Vagina (tissue), 2 donors: ENCODE results near the gene UBE2F. TPM values are rescaled to one million over a fixed set of nuclear protein-coding genes. Genes with fewer than 3 reads are reported as not detected.
"Not testable (repeated sequence)": the region's sequence is repeated elsewhere in the genome, so short reads cannot be mapped to it uniquely, and the experiment has no call there.

Experiments used
- DNase-seq, 2 donors: peaks; one replicate each; pipeline ENCODE4 v3.0.0-alpha.2; 2017; ENCODE audit errors: extremely low spot score in 2 of 2
- H3K27ac ChIP-seq: fragments of 200-600 bp; sonication (generic); one replicate; pipeline ENCODE4 v1.5.1; 2019
- H3K27me3 ChIP-seq: fragments of 200-600 bp; sonication (generic); one replicate; pipeline ENCODE4 v1.5.1; 2019
- H3K36me3 ChIP-seq, 2 donors: fragments of 200-600 bp; sonication (generic); one replicate each; pipeline ENCODE4 v1.5.1; 2017 to 2019
- H3K4me1 ChIP-seq: fragments of 200-600 bp; sonication (generic); one replicate; pipeline ENCODE4 v1.5.1; 2019
- H3K4me3 ChIP-seq, 2 donors: fragments of 200-600 bp; sonication (generic); 1 replicate in 1 of 2; 2 replicates in 1 of 2; pipeline ENCODE4 v1.5.1; 2016 to 2019
- H3K9me3 ChIP-seq: fragments of 200-600 bp; sonication (generic); one replicate; pipeline ENCODE4 v1.5.1; 2019
- CTCF ChIP-seq, 3 experiments: fragments of 450-650 bp in 2 of 3; fragments of 200-600 bp in 1 of 3; sonication (generic) in 1 of 3; IDR thresholded peaks; one replicate each; pipeline ENCODE4 v1.5.1; 2017 to 2019; ENCODE audit warnings: antibody characterized with exemption in 3 of 3, mild to moderate bottlenecking in 2 of 3, moderate library complexity in 2 of 3
- POLR2A ChIP-seq, 2 donors: fragments of 450-650 bp; IDR thresholded peaks; one replicate each; pipeline ENCODE4 v1.6.1; 2017; ENCODE audit warnings: antibody characterized with exemption in 2 of 2, mild to moderate bottlenecking in 2 of 2, moderate library complexity in 2 of 2
- POLR2AphosphoS5 ChIP-seq, 2 donors: sonication (generic); formaldehyde crosslinking; IDR thresholded peaks; one replicate each; pipeline ENCODE4 v1.9.0; 2017; ENCODE audit warnings: antibody characterized with exemption in 2 of 2, mild to moderate bottlenecking in 2 of 2, low read depth in 1 of 2; ENCODE audit not compliant: insufficient read depth in 1 of 2
- intact Hi-C: fragments of 100-400 bp; cut with DNase I; formaldehyde crosslinking; loops from one replicate; pipeline ENCODE4 v1.15.1; 2023
- total RNA-seq: library from RNA; depleted of rRNA; stranded (reverse); fragments of >200 nt; gene quantifications from one replicate; pipeline ENCODE4 v1.2.3, GENCODE V29; 2016

UBE2F gene
- total RNA-seq, 1 donor from 2014 or later = 57.0 TPM

GRCh38 chr2:237956402-237956736 is 10.4 kb upstream of the UBE2F start:
- no peak overlapping the region for H3K27ac ChIP-seq
- peaks cover 10% of the 10 kb centered on the region for H3K4me1 ChIP-seq
- no peaks in the 10 kb centered on the region for H3K27me3 ChIP-seq
- TF ChIP-seq POLR2A (IDR thresholded peaks at IDR 0.05) = no peak
- TF ChIP-seq POLR2AphosphoS5 (IDR thresholded peaks at IDR 0.05; ENCODE audit: insufficient read depth in 1 of 2, low read depth in 1 of 2) = no peak
- no peak for TF ChIP-seq CTCF (IDR thresholded peaks at IDR 0.05)
- intact Hi-C loops = no loop called here
- peak overlapping the region; percentile 26 to 44 for H3K4me3 ChIP-seq
- no peak for DNase-seq
- H3K9me3 ChIP-seq = no peaks in the 10 kb centered on the region
- H3K36me3 ChIP-seq = no peaks in the 10 kb centered on the region

- Histone ChIP-seq H3K4me3 (no peak overlapping the region), H3K9me3 (peaks cover 4% of the 10 kb centered on the region), H3K27me3 (no peaks in the 10 kb centered on the region), H3K36me3 (no peaks in the 10 kb centered on the region), H3K4me1 (peaks cover 8% of the 10 kb centered on the region), H3K27ac (no peak overlapping the region)
- intact Hi-C loops = no loop called here
- no peak for DNase-seq
- TF ChIP-seq POLR2AphosphoS5 (IDR thresholded peaks at IDR 0.05; ENCODE audit: insufficient read depth in 1 of 2, low read depth in 1 of 2) = no peak
- TF ChIP-seq CTCF (IDR thresholded peaks at IDR 0.05) = no peak
- no peak for TF ChIP-seq POLR2A (IDR thresholded peaks at IDR 0.05)
These were observed 5.2 kb upstream of the UBE2F start for GRCh38 chr2:237961637-237962036.

GRCh38 chr2:237962432-237963084 is 4.3 kb upstream of the UBE2F start:
- H3K4me1 ChIP-seq = peaks cover 11% of the 10 kb centered on the region
- no peaks in the 10 kb centered on the region for H3K36me3 ChIP-seq
- peaks cover 4% of the 10 kb centered on the region for H3K9me3 ChIP-seq
- no peak for DNase-seq
- no peak overlapping the region for H3K4me3 ChIP-seq
- no peak for TF ChIP-seq POLR2A (IDR thresholded peaks at IDR 0.05)
- no peak for TF ChIP-seq POLR2AphosphoS5 (IDR thresholded peaks at IDR 0.05; ENCODE audit: insufficient read depth in 1 of 2, low read depth in 1 of 2)
- TF ChIP-seq CTCF (IDR thresholded peaks at IDR 0.05) = no peak
- intact Hi-C loops = no loop called here
- no peak overlapping the region for H3K27ac ChIP-seq
- H3K27me3 ChIP-seq = no peaks in the 10 kb centered on the region

GRCh38 chr2:237963490-237963991 is 3.3 kb upstream of the UBE2F start:
- H3K36me3 ChIP-seq, intact Hi-C loops, H3K27me3 ChIP-seq, DNase-seq, H3K27ac ChIP-seq, H3K4me3 ChIP-seq, H3K9me3 ChIP-seq: not testable (repeated sequence)
- peaks cover 21% of the 10 kb centered on the region for H3K4me1 ChIP-seq

GRCh38 chr2:237964194-237964577 is 2.6 kb upstream of the UBE2F start:
- TF ChIP-seq CTCF (IDR thresholded peaks at IDR 0.05) (no peak), POLR2A (IDR thresholded peaks at IDR 0.05) (no peak), POLR2AphosphoS5 (IDR thresholded peaks at IDR 0.05; ENCODE audit: insufficient read depth in 1 of 2, low read depth in 1 of 2) (no peak)
- intact Hi-C loops = no loop called here

More at GRCh38 chr2:237964194-237964577, 2.6 kb upstream of the UBE2F start:
- Histone ChIP-seq H3K9me3 (peaks cover 4% of the 10 kb centered on the region), H3K27me3 (no peaks in the 10 kb centered on the region), H3K4me3 (no peak overlapping the region), H3K27ac (no peak overlapping the region), H3K36me3 (no peaks in the 10 kb centered on the region), H3K4me1 (peaks cover 27% of the 10 kb centered on the region)
- no peak for DNase-seq
